Endothelial cell of umbilical vein (primary cell): Measurements from ENCODE around the gene SLC4A11. TPM values are rescaled to one million over a fixed set of nuclear protein-coding genes. Genes with fewer than 3 reads are reported as not detected.

Source experiments
- BruUV-seq: library from RNA; stranded (reverse); fragments of 400-500 nt; replicated peaks from 2 replicates; lab custom pipeline; 2021; lab: Mats Ljungman, UMichigan
- CTCF ChIA-PET: fragments of 300-600, 350-600 bp; sonication (Branson Sonifier 250); formaldehyde crosslinking; loops from one replicate; lab custom pipeline; 2021; ENCODE audit warnings: antibody characterized with exemption, inconsistent platforms; lab: Charles Lee
- POLR2A ChIA-PET: fragments of 300-600, 350-600 bp; sonication (Branson Sonifier 250); formaldehyde crosslinking; loops from one replicate; lab custom pipeline; 2021; ENCODE audit warnings: antibody characterized with exemption, inconsistent platforms; lab: Charles Lee
- DNase-seq: peaks from one replicate; pipeline ENCODE4 v3.0.0-alpha.2; 2011; ENCODE audit warnings: low read depth, low spot score
- FAIRE-seq: peaks from 2 replicates; lab custom pipeline; 2011; peaks lifted over from hg19 to GRCh38; lab: Jason Lieb, UNC
- H2AFZ ChIP-seq: 2 replicates; pipeline ENCODE4 v1.6.0; 2012; ENCODE audit warnings: low read depth, low read length, control low read depth, inconsistent platforms
- H3K27ac ChIP-seq: 2 replicates; pipeline ENCODE4 v1.5.1; 2011; ENCODE audit warnings: low read depth, mild to moderate bottlenecking, control low read depth, low read length, moderate library complexity; ENCODE audit not compliant: insufficient read depth
- H3K27me3 ChIP-seq, 2 experiments: 2 replicates each; pipeline versions ENCODE4 v1.6.0 to v1.6.1; 2011; ENCODE audit warnings: low read length in 2 of 2, mixed read lengths in 1 of 2; ENCODE audit not compliant: control insufficient read depth in 2 of 2, insufficient read depth in 2 of 2
- H3K36me3 ChIP-seq, 2 experiments: 2 replicates in 1 of 2; 3 replicates in 1 of 2; pipeline ENCODE4 v1.5.1; 2011; ENCODE audit warnings: low read length in 2 of 2, mild to moderate bottlenecking in 1 of 2, moderate library complexity in 1 of 2; ENCODE audit not compliant: control insufficient read depth in 2 of 2, insufficient read depth in 2 of 2; ENCODE audit errors: extremely low read depth in 1 of 2
- H3K4me1 ChIP-seq: 3 replicates; pipeline ENCODE4 v1.5.1; 2011; ENCODE audit warnings: mild to moderate bottlenecking, low read length; ENCODE audit not compliant: control insufficient read depth, insufficient read depth; ENCODE audit errors: extremely low read depth
- H3K4me2 ChIP-seq: 2 replicates; pipeline ENCODE4 v1.6.1; 2011; ENCODE audit warnings: low read length, control low read depth, mixed read lengths; ENCODE audit not compliant: insufficient read depth
- H3K4me3 ChIP-seq, 3 experiments: fragments of 200-600 bp in 1 of 3; sonication (generic), shearing (Covaris generic) in 1 of 3; replicated peaks in 1 of 3; 2 replicates each; pipeline ENCODE4 v1.5.1; 2011 to 2016; ENCODE audit warnings: control low read depth in 3 of 3, low read length in 3 of 3, mild to moderate bottlenecking in 2 of 3, inconsistent platforms in 1 of 3, low read depth in 1 of 3, moderate library complexity in 1 of 3; ENCODE audit not compliant: insufficient read depth in 1 of 3
- H3K79me2 ChIP-seq: 2 replicates; pipeline ENCODE4 v1.6.0; 2012; ENCODE audit warnings: low read length, inconsistent platforms; ENCODE audit not compliant: control insufficient read depth, insufficient read depth
- H3K9ac ChIP-seq: replicated peaks from 2 replicates; pipeline ENCODE3; 2011; ENCODE audit warnings: low read length, control low read depth; ENCODE audit not compliant: insufficient read depth; ENCODE audit errors: extremely low read depth
- H3K9me1 ChIP-seq: replicated peaks from 3 replicates; pipeline ENCODE4 v1.6.0; 2011; ENCODE audit warnings: mild to moderate bottlenecking, low read length; ENCODE audit not compliant: control insufficient read depth, insufficient read depth; ENCODE audit errors: extremely low read depth
- H3K9me3 ChIP-seq: replicated peaks from 2 replicates; pipeline ENCODE4 v1.5.1; 2012; ENCODE audit warnings: low read length, inconsistent platforms; ENCODE audit not compliant: control insufficient read depth, insufficient read depth
- H4K20me1 ChIP-seq: replicated peaks from 2 replicates; pipeline ENCODE3; 2011; ENCODE audit warnings: mild to moderate bottlenecking, low read length; ENCODE audit not compliant: control insufficient read depth, insufficient read depth; ENCODE audit errors: extremely low read depth
- EZH2 ChIP-seq: IDR thresholded peaks from 2 replicates; pipeline ENCODE4 v1.6.1; 2012; ENCODE audit warnings: borderline replicate concordance, low read depth, mild to moderate bottlenecking, moderate library complexity, low read length, inconsistent platforms; ENCODE audit not compliant: severe bottlenecking
- FOS ChIP-seq: IDR thresholded peaks from 2 replicates; pipeline ENCODE4 v1.6.1; 2011; ENCODE audit warnings: mild to moderate bottlenecking, low read length, moderate library complexity, borderline replicate concordance; ENCODE audit not compliant: insufficient read depth
- GATA2 ChIP-seq: IDR thresholded peaks from 2 replicates; pipeline ENCODE4 v1.7.0; 2011; ENCODE audit warnings: low read depth, mild to moderate bottlenecking, moderate library complexity, mixed read lengths, low read length; ENCODE audit not compliant: insufficient read length, insufficient read depth
- JUN ChIP-seq: IDR thresholded peaks from 2 replicates; pipeline ENCODE4 v1.6.1; 2011; ENCODE audit warnings: borderline replicate concordance, low read depth; ENCODE audit not compliant: insufficient read length, insufficient read depth
- MAX ChIP-seq: IDR thresholded peaks from 2 replicates; pipeline ENCODE4 v1.6.1; 2011; ENCODE audit not compliant: insufficient read depth, insufficient read length
- MYC ChIP-seq: IDR thresholded peaks from one replicate; pipeline ENCODE4 v1.6.1; 2011; ENCODE audit warnings: mild to moderate bottlenecking, low read depth, low read length
- POLR2A ChIP-seq: IDR thresholded peaks from 2 replicates; pipeline ENCODE4 v1.6.1; 2012; ENCODE audit warnings: low read depth, mild to moderate bottlenecking, control low read depth, low read length
- POLR2AphosphoS5 ChIP-seq: IDR thresholded peaks from 2 replicates; pipeline ENCODE4 v1.6.1; 2012; ENCODE audit warnings: low read depth, mild to moderate bottlenecking, control low read depth, low read length, moderate library complexity; ENCODE audit not compliant: insufficient read depth
- dilution Hi-C: fragments of 300-500 bp; cut with MboI; formaldehyde crosslinking; loops from one replicate; pipeline ENCODE4 v1.15.0; 2019; ENCODE audit warnings: low sequenced_read_pairs; ENCODE audit not compliant: extremely low pct_ligation_motif_present
- intact Hi-C: fragments of 100-400 bp; cut with micrococcal nuclease; formaldehyde crosslinking; loops from one replicate; pipeline ENCODE4 v1.10.0; 2022
- polyA plus RNA-seq, 4 experiments: library from polyadenylated mRNA; depleted of rRNA in 3 of 4; stranded (reverse) in 3 of 4; unstranded in 1 of 4; fragments of >200 nt; gene quantifications; 2 replicates each; pipeline versions ENCODE4 v1.2.1 to v1.2.3, GENCODE V29; 2011 to 2012; ENCODE audit warnings: missing spikeins in 1 of 4
- total RNA-seq: library from RNA; stranded (reverse); gene quantifications from 2 replicates; pipeline ENCODE4 v1.2.3, GENCODE V29; 2021
- TF ChIP-seq, protein P1 (sequence below), 2 donors: IDR thresholded peaks; 1 replicate in 1 of 2; 2 replicates in 1 of 2; pipeline ENCODE4 v1.5.1; 2011; ENCODE audit warnings: low read length in 2 of 2, mild to moderate bottlenecking in 2 of 2, moderate library complexity in 2 of 2, control low read depth in 1 of 2, inconsistent platforms in 1 of 2, low read depth in 1 of 2; ENCODE audit not compliant: insufficient read depth in 1 of 2; ENCODE audit errors: extremely low read depth in 1 of 2

The SLC4A11 gene
- total and polyA plus RNA-seq, 2 donors (not counting 3 experiments of a cell fraction or from before 2014, with no cell fraction given) = 5.7 to 10.2 TPM

- ChIA-PET POLR2A (no interaction called here), CTCF (no interaction called here)
- Histone ChIP-seq H3K9me1 (no peaks in the 10 kb centered on the region), H3K4me1 (no peaks in the 10 kb centered on the region), H3K4me3 (no peak overlapping the region), H3K4me2 (no peak overlapping the region), H2AFZ (no peak overlapping the region), H3K9me3 (no peaks in the 10 kb centered on the region), H3K27ac (no peak overlapping the region), H3K36me3 (peaks cover 17 to 54% of the 10 kb centered on the region in 2 experiments), H4K20me1 (no peaks in the 10 kb centered on the region), H3K9ac (no peak overlapping the region), H3K79me2 (no peaks in the 10 kb centered on the region), H3K27me3 (no peaks in the 10 kb centered on the region)
- TF ChIP-seq POLR2A = no peak
- TF ChIP-seq, protein P1, sequence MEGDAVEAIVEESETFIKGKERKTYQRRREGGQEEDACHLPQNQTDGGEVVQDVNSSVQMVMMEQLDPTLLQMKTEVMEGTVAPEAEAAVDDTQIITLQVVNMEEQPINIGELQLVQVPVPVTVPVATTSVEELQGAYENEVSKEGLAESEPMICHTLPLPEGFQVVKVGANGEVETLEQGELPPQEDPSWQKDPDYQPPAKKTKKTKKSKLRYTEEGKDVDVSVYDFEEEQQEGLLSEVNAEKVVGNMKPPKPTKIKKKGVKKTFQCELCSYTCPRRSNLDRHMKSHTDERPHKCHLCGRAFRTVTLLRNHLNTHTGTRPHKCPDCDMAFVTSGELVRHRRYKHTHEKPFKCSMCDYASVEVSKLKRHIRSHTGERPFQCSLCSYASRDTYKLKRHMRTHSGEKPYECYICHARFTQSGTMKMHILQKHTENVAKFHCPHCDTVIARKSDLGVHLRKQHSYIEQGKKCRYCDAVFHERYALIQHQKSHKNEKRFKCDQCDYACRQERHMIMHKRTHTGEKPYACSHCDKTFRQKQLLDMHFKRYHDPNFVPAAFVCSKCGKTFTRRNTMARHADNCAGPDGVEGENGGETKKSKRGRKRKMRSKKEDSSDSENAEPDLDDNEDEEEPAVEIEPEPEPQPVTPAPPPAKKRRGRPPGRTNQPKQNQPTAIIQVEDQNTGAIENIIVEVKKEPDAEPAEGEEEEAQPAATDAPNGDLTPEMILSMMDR (IDR thresholded peaks at IDR 0.05; ENCODE audit: extremely low read depth in 1 of 2, insufficient read depth in 1 of 2, low read depth in 1 of 2, low read length in 2 of 2) = no peak
- no peak for TF ChIP-seq EZH2
- TF ChIP-seq MYC = no peak
- TF ChIP-seq JUN = no peak
- TF ChIP-seq MAX = no peak
- no peak for TF ChIP-seq POLR2AphosphoS5
- no peak for TF ChIP-seq GATA2
- TF ChIP-seq FOS = no peak
- BruUV-seq = no TSS peak
- dilution Hi-C loops = no loop called here
- FAIRE-seq (no peak), DNase-seq (no peak)
- intact Hi-C loops = no loop called here
Measured at GRCh38 chr20:3190681-3191111, 48.3 kb downstream of the SLC4A11 start.
